Fibroblast of skin of left biceps (primary cell): ENCODE data around the gene GALNT9.

Experiments
- DNase-seq, 2 experiments: peaks; one replicate each; pipeline ENCODE4 v3.0.0-alpha.2; 2013; ENCODE audit warnings: low read depth in 2 of 2

GALNT9 gene

GRCh38 chr12:132185705-132186104 lies 143.7 kb downstream of the GALNT9 start:
- no peak for DNase-seq

- DNase-seq: no peak
These were observed 146.6 kb downstream of the GALNT9 start for GRCh38 chr12:132182711-132183365.

GRCh38 chr12:132182206-132182710 lies 147.1 kb downstream of the GALNT9 start:
- no peak for DNase-seq

GRCh38 chr12:132181570-132182200 lies 147.7 kb downstream of the GALNT9 start:
- no peak for DNase-seq

GRCh38 chr12:132180648-132181546 lies 148.5 kb downstream of the GALNT9 start:
- DNase-seq: no peak

- no peak for DNase-seq
These were observed 149.7 kb downstream of the GALNT9 start for GRCh38 chr12:132179431-132180362.

- DNase-seq: no peak
These were observed 150.5 kb downstream of the GALNT9 start for GRCh38 chr12:132178801-132179401.

GRCh38 chr12:132178316-132178715 lies 151.1 kb downstream of the GALNT9 start:
- no peak for DNase-seq

GRCh38 chr12:132176920-132177551 lies 152.4 kb downstream of the GALNT9 start:
- DNase-seq: no peak

GRCh38 chr12:132176385-132176919 lies 152.9 kb downstream of the GALNT9 start:
- no peak for DNase-seq

- no peak for DNase-seq
These were observed 153.6 kb downstream of the GALNT9 start for GRCh38 chr12:132175496-132176384.

- no peak for DNase-seq
These were observed 154.4 kb downstream of the GALNT9 start for GRCh38 chr12:132174839-132175490.

- no peak for DNase-seq
These were observed 155.2 kb downstream of the GALNT9 start for GRCh38 chr12:132174015-132174838.

GRCh38 chr12:132173135-132174014 lies 156.0 kb downstream of the GALNT9 start:
- DNase-seq: no peak

- no peak for DNase-seq
These were observed 156.8 kb downstream of the GALNT9 start for GRCh38 chr12:132172619-132173018.

GRCh38 chr12:132171968-132172521 lies 157.3 kb downstream of the GALNT9 start:
- no peak for DNase-seq
